HG03571 (cell line): ENCODE results near the gene LSM5.

Experiments used
- ATAC-seq: cut with Tn5 transposase; IDR thresholded peaks from one replicate; pipeline ENCODE4 v1.9.1; 2021; ENCODE audit not compliant: unreplicated experiment

LSM5 gene

DNA sequence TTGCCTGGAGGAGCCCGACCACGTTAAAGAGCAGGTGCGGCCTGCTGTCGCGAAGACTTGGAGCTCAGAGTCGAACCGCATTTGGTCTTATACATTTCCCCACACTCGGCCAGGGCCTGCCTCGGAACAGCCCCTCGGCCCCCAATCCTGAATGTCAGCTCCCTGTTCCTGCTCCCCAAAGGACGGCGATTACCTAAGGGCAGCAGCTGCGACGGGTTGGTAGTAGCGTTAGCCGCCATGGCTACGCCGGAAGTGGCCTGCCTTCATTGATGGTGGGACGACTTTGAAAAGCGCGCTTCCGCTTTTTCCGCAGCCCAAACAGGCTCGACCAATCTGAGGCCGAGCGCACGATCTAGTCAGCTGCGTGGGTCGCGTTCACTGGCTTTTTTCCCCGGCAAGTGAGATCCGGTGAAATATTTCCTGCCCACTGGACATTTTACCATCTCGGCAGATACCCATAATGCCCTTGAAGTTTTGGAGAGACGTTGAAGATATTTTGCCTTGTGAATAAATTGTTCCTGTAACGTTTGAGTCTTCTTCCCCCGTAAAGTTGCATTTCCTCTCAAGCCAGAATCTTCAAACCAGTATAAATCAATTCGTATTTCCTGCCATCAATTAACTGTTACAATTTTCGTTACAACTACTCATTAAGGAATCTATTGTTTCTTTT is at the start of gene LSM5:
LSM5 (minus strand) TSS at position 254 of the 670 bp plus-strand sequence; CDS start at position 239, 15 bp downstream.
- peak; percentile 89 for ATAC-seq

DNA sequence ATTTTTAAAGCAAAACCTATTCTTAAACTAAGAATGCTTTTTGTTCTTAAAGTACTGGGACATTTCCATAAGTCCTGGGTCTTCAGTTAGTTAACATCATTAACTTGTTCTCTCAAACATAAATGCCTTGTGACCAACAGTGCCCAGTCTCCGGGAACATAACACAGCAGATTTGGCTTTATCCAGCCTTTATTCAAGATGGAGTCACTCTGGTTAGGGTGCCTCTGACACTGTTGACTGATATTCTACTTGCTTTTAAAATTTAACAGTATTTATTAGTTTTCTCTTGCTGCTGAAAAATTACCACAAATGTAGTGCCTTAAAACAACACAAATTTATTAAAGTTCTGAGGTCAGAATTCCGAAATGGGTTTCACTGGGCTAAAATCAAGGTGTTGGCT is 49.2 kb upstream of the LSM5 start:
- no peak for ATAC-seq

DNA sequence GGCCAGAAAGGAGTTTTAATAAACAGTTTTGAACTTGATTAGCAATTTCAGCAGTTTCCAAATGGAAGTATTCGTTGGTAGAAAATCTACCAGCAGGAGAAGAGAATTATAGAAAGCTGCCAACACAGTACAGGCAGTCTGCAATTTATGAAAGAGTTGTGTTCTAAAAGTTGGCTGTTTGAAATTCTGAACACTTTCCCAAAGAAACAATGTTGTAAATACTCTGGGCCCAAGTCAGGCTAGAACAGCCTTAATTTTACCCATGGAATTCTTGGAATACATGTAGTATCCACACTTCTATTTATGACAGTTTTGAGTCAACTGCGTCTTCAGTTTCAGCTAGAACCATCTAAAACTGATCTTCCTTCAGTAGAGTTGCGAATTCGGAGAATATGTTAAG is 47.6 kb upstream of the LSM5 start:
- ATAC-seq, result no peak

- ATAC-seq, result no peak
These were observed 46.4 kb upstream of the LSM5 start for GRCh38 chr7:32536585-32536984.

DNA sequence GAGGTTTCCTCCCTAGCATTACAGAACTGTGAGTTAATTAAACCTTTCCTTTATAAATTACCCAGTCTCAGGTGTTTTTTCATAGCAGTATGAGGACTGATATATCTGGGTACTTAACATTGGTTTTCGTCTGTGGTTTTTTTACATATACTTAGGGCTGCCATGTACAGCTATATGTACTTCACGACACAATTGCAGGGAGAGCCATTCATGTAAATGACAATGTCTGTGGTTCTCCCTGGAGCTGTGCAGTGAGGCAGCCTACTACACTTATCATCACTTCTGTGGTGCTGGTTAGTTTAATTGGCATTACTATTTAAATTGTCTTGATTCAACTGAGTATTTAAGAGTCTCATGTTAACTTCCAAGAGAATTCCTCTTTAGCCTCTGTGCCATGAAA is 45.8 kb upstream of the LSM5 start:
- ATAC-seq, result no peak

DNA sequence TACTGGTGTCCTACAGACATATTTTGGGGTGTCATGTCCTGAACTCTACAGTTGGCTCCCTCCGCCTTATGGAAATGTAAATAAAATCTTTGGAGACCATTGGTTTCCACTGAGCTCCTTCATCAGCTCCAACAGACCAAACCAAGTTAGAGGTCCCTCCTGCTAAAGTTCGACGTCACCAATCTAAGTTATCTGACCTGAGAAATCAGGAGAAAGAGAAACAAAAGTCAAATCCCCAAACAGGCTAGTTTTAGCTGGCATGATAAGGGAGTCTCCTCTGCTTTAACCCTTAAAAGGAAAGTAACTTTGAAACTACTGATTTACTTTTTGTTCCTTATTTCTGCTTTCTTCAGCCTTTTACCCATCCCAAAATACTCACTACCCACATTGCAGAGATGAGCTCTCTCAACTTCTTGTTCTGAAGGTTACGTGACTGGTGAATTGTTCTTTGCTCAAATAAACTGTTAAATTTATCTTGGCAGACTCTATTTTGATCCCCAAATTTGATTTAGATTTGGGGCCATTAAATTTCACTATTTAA is 45.1 kb upstream of the LSM5 start:
- no peak for ATAC-seq

DNA sequence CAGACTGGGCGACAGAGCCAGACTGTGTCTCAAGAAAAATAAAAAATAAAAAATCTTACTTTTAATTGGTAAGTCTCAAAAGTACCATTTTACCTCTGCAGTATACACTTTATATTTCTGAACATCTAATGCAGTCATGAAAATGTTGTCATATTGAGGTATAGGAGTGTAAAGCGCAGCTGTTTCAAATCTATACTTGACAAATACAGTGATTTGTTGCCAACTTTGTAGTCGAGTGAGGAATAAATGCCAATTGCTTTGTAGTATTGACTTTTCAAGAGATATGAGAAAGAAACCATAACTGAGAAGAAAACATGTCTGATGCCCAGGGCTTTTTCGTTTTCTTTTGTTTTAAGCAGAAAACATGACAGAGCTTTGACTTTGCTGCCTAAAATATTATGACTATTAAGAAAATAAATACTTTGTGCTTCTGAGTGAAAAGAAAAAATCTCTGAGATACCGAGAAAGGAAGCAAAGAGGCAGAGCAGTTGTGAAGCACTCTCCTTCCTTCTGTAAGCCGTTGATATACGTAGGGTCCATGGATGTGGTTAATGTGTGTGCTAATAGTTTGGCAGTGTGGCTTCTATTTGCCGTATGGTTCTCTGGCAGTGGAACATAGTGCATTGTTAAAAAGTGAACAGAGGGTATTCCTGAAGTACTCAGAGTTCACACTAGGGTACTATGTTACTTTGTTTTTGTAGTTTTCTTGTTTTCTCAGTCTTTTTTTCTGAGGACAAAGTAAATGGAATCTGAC is 43.3 kb upstream of the LSM5 start:
- ATAC-seq, result no peak

GRCh38 chr7:32532716-32533115 is 42.5 kb upstream of the LSM5 start:
- no peak for ATAC-seq

DNA sequence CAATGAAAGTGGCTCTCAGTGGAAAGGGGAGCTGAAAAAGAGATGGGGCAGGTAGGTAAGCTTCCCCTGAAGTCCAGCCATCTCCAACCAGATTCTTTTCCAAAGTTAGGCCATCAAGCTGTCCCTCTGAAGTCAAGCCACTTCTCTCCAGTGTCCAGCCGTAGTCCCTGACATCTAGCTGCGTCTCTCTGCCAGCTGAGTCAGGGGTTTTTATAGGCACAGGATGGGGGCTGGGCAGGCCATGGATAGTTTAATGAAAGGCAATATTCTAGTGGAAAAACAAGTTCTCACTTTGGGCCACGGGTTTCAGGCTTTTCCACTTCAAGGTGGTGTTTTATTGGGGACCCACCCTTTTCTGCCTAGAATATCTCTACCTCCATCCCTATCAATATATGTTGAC is 41.9 kb upstream of the LSM5 start:
- ATAC-seq, result no peak

GRCh38 chr7:32531402-32531801 is 41.2 kb upstream of the LSM5 start:
- no peak for ATAC-seq

DNA sequence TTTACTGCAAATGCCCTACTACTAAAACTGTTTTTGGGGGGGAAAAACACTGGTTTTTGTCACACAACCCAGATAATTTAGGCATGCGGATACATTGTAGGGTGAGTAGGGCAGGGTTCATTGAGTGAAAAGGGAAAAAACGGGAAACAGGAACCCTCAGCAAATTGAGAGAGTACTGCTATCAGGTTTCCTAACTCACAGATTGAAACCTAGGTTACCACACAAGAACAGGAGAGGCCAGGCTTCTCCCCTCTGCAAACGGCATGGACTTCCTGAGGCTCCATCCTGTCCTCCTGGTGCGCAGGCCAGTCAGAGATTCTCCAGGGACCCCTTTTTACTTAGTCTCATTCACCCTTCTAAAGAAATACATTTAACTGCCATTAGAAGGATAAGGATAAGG is 35.7 kb upstream of the LSM5 start:
- ATAC-seq, result no peak

GRCh38 chr7:32524631-32525030 is 34.5 kb upstream of the LSM5 start:
- ATAC-seq, result no peak

- no peak for ATAC-seq
These were observed 32.8 kb upstream of the LSM5 start for GRCh38 chr7:32522746-32523530.

GRCh38 chr7:32519763-32520162 is 29.6 kb upstream of the LSM5 start:
- no peak for ATAC-seq

GRCh38 chr7:32518534-32519140 is 28.5 kb upstream of the LSM5 start:
- ATAC-seq, result no peak

DNA sequence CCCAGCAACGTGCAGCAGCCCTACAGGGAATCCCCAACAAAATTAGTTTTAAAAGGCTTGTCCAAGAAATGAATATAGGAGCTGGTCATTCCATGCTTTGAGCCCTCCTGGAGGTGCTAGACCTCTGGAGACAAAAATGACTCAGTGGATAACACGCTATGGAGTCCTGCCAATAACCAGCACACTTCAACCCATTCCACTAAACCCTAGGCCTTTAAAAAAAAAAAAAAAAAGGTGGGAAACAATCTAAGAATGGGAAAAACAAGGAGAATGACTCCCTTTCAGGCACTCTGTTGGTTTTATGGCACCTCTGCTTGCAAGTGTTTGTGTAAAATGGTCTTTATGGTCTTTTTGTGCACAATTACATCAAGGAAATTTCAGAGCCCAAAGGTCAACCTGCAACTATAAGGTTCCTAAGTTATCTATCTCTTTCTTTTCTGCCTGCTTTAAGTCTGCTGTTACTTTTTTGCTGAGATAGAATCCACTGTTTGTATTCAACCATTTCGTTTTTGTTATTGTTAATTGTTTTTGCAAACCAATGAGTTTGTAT is 26.4 kb upstream of the LSM5 start:
- no peak for ATAC-seq

- peak; percentile 70 for ATAC-seq
These were observed 25.8 kb upstream of the LSM5 start for GRCh38 chr7:32515890-32516550.

- no peak for ATAC-seq
These were observed 23.0 kb upstream of the LSM5 start for GRCh38 chr7:32513210-32513609.

DNA sequence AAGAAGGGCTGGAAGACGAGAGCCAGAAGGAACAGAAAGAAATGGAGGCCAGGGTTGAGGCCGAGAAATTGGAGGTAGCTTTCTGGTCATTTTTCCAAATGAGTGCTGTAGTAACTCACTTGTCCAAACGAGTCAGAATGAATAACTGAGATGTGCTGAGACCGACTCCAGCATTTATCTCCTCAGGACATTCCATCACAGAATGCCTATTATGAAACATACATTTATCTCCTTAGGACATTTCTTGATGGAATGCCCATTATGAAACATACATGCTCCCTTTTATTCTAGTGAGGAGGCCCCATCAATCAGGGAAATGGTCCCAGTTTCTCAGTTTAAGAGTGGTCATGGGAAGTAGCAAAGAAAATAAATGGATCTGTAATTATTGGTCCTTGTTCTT is 21.6 kb upstream of the LSM5 start:
- no peak for ATAC-seq

GRCh38 chr7:32507414-32507813 is 17.2 kb upstream of the LSM5 start:
- ATAC-seq, result no peak
